HEK293 (cell line): ENCODE data around the gene NTN4.

Source experiments
- CTCF ChIP-seq: fragments of 450-650 bp; formaldehyde crosslinking; IDR thresholded peaks from 2 replicates; pipeline ENCODE4 v1.5.1; 2016; ENCODE audit warnings: missing biosample characterization, missing genetic modification characterization
- SETDB1 ChIP-seq: IDR thresholded peaks from one replicate; pipeline ENCODE4 v1.6.1; 2017; ENCODE audit warnings: mild to moderate bottlenecking, low read length, moderate library complexity, mixed read lengths; ENCODE audit not compliant: insufficient read length
- ZBTB20 ChIP-seq: fragments of 450-650 bp; formaldehyde crosslinking; IDR thresholded peaks from 2 replicates; pipeline ENCODE4 v1.5.1; 2016; ENCODE audit warnings: missing biosample characterization, missing genetic modification characterization
- ZBTB48 ChIP-seq: fragments of 450-650 bp; formaldehyde crosslinking; IDR thresholded peaks from 2 replicates; pipeline ENCODE4 v1.5.1; 2016; ENCODE audit warnings: missing biosample characterization, missing genetic modification characterization
- ZNF274 ChIP-seq, 2 experiments: fragments of 200-500 bp in 1 of 2; fragments of 450-650 bp in 1 of 2; sonication (Bioruptor generic) in 1 of 2; formaldehyde crosslinking in 1 of 2; IDR thresholded peaks; 2 replicates each; pipeline versions ENCODE4 v1.5.1 to v1.6.1; 2014 to 2016; ENCODE audit warnings: borderline replicate concordance in 1 of 2, inconsistent platforms in 1 of 2, low read length in 1 of 2, missing biosample characterization in 1 of 2, missing genetic modification characterization in 1 of 2
- ZNF311 ChIP-seq: fragments of 450-650 bp; formaldehyde crosslinking; IDR thresholded peaks from 2 replicates; pipeline ENCODE4 v1.5.1; 2017; ENCODE audit warnings: missing biosample characterization, missing genetic modification characterization, borderline replicate concordance
- ZNF423 ChIP-seq: fragments of 450-650 bp; formaldehyde crosslinking; IDR thresholded peaks from 2 replicates; pipeline ENCODE4 v1.5.1; 2016; ENCODE audit warnings: missing biosample characterization, missing genetic modification characterization
- ZNF501 ChIP-seq: fragments of 450-650 bp; formaldehyde crosslinking; IDR thresholded peaks from 2 replicates; pipeline ENCODE4 v1.5.1; 2016; ENCODE audit warnings: missing biosample characterization, missing genetic modification characterization
- ZNF660 ChIP-seq: fragments of 450-650 bp; IDR thresholded peaks from 2 replicates; pipeline ENCODE4 v1.5.1; 2018; ENCODE audit warnings: missing biosample characterization, mild to moderate bottlenecking, missing genetic modification characterization

- no peak for TF ChIP-seq ZNF274 (IDR thresholded peaks at IDR 0.05; ENCODE audit: low read length)
- TF ChIP-seq ZNF274 (tag by site-specific recombination; IDR thresholded peaks at IDR 0.05; ENCODE audit: borderline replicate concordance) = no peak
- no peak for TF ChIP-seq SETDB1
- no peak for TF ChIP-seq CTCF (tag by site-specific recombination)
- no peak for TF ChIP-seq ZNF660
- no peak for TF ChIP-seq ZNF501 (tag by site-specific recombination)
- TF ChIP-seq ZBTB48 (tag by site-specific recombination) = no peak
- TF ChIP-seq ZBTB20 = no peak
- no peak for TF ChIP-seq ZNF423
- TF ChIP-seq ZNF311 (tag by site-specific recombination) = no peak
These were observed 176.1 kb downstream of the NTN4 start for GRCh38 chr12:95614390-95614982.
